DND-41 (cell line): Measurements from ENCODE around the gene MMP28.

ENCODE experiments used
- ATAC-seq: fragments of 200-7000 bp; cut with Tn5 transposase; 3 replicates; pipeline ENCODE4 v1.9.1; 2021; ENCODE audit warnings: low read depth; ENCODE audit not compliant: insufficient read depth
- DNase-seq: peaks from one replicate; pipeline ENCODE4 v3.0.0-alpha.2; 2020
- H2AFZ ChIP-seq: 2 replicates; pipeline ENCODE4 v1.6.0; 2012; ENCODE audit warnings: low read depth, low read length
- H3K27ac ChIP-seq: 2 replicates; pipeline ENCODE4 v1.5.1; 2012; ENCODE audit warnings: low read length, inconsistent platforms
- H3K27me3 ChIP-seq: fragments of 200-600 bp; sonication (generic); 2 replicates; pipeline ENCODE4 v1.6.0; 2012; ENCODE audit warnings: low read length, mild to moderate bottlenecking, inconsistent platforms; ENCODE audit not compliant: insufficient read depth, poor library complexity
- H3K36me3 ChIP-seq: 2 replicates; pipeline ENCODE4 v1.5.1; 2012; ENCODE audit warnings: low read length, inconsistent platforms; ENCODE audit not compliant: insufficient read depth
- H3K4me1 ChIP-seq: 2 replicates; pipeline ENCODE4 v1.5.1; 2012; ENCODE audit warnings: mild to moderate bottlenecking, low read length; ENCODE audit not compliant: insufficient read depth
- H3K4me2 ChIP-seq: 2 replicates; pipeline ENCODE4 v1.6.0; 2012; ENCODE audit warnings: mild to moderate bottlenecking, moderate library complexity, low read length, inconsistent platforms; ENCODE audit not compliant: insufficient read depth
- H3K4me3 ChIP-seq, 2 experiments: fragments of 200-600 bp in 1 of 2; shearing (Covaris generic) in 1 of 2; 2 replicates each; pipeline ENCODE4 v1.5.1; 2012 to 2016; ENCODE audit warnings: inconsistent platforms in 2 of 2, low read length in 2 of 2, mild to moderate bottlenecking in 2 of 2, low read depth in 1 of 2, moderate library complexity in 1 of 2
- H3K79me2 ChIP-seq: 2 replicates; pipeline ENCODE4 v1.6.0; 2012; ENCODE audit warnings: low read length, inconsistent platforms; ENCODE audit not compliant: insufficient read depth
- H3K9ac ChIP-seq: 2 replicates; pipeline ENCODE4 v1.6.0; 2012; ENCODE audit warnings: low read depth, mild to moderate bottlenecking, inconsistent platforms, low read length, moderate library complexity
- H3K9me3 ChIP-seq: 2 replicates; pipeline ENCODE4 v1.5.1; 2012; ENCODE audit warnings: low read length, moderate library complexity, mild to moderate bottlenecking, inconsistent platforms; ENCODE audit not compliant: insufficient read depth, severe bottlenecking
- H4K20me1 ChIP-seq: 2 replicates; pipeline ENCODE4 v1.6.0; 2012; ENCODE audit warnings: low read length; ENCODE audit not compliant: insufficient read depth
- EZH2 ChIP-seq: IDR thresholded peaks from 3 replicates; pipeline ENCODE4 v1.6.1; 2012; ENCODE audit warnings: borderline replicate concordance, low read depth, mild to moderate bottlenecking, moderate library complexity, low read length, inconsistent platforms; ENCODE audit not compliant: severe bottlenecking
- TF ChIP-seq, protein P1 (sequence below): IDR thresholded peaks from 2 replicates; pipeline ENCODE4 v1.5.1; 2012; ENCODE audit warnings: borderline replicate concordance, low read length, moderate library complexity, mild to moderate bottlenecking; ENCODE audit not compliant: poor library complexity, severe bottlenecking; ENCODE audit errors: extremely low read depth

The MMP28 gene

DNA sequence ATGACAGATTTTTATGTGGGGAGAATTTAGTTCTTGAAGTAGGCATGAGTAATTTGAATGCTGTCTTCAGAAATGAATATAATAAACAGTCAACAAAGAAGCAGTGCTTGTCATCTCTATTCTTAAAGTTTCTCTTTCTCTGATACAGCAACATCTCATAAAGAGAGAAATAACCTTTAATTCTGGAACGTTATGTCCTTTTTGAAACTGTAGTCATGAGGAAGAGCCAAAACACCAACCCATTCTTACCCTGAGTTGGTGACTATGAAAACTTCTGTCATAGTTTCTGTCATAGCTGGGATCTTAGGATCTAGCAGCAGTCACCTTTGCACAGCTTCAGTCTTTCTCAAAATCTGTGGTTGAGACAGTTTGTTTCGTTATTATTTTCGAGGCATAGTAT is 79.3 kb downstream of the MMP28 start:
- H3K9ac ChIP-seq: no peak overlapping the region
- no peaks in the 10 kb centered on the region for H3K4me1 ChIP-seq
- ATAC-seq (no peak), DNase-seq (no peak)
- no peak overlapping the region for H3K4me3 ChIP-seq
- no peak overlapping the region for H3K27ac ChIP-seq
- H3K4me2 ChIP-seq: no peak overlapping the region
- no peaks in the 10 kb centered on the region for H3K27me3 ChIP-seq
- H3K79me2 ChIP-seq: no peaks in the 10 kb centered on the region
- TF ChIP-seq EZH2: no peak
- TF ChIP-seq, protein P1, sequence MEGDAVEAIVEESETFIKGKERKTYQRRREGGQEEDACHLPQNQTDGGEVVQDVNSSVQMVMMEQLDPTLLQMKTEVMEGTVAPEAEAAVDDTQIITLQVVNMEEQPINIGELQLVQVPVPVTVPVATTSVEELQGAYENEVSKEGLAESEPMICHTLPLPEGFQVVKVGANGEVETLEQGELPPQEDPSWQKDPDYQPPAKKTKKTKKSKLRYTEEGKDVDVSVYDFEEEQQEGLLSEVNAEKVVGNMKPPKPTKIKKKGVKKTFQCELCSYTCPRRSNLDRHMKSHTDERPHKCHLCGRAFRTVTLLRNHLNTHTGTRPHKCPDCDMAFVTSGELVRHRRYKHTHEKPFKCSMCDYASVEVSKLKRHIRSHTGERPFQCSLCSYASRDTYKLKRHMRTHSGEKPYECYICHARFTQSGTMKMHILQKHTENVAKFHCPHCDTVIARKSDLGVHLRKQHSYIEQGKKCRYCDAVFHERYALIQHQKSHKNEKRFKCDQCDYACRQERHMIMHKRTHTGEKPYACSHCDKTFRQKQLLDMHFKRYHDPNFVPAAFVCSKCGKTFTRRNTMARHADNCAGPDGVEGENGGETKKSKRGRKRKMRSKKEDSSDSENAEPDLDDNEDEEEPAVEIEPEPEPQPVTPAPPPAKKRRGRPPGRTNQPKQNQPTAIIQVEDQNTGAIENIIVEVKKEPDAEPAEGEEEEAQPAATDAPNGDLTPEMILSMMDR: no peak
- H3K36me3 ChIP-seq: peaks cover 62% of the 10 kb centered on the region; the same call in 1 of the 2 replicates
- no peaks in the 10 kb centered on the region for H3K9me3 ChIP-seq
- H2AFZ ChIP-seq: no peak overlapping the region
- no peaks in the 10 kb centered on the region for H4K20me1 ChIP-seq
